Loucy (cell line): ENCODE data around the gene COQ7.

Source experiments
- H2AFZ ChIP-seq: fragments of 200-600 bp; sonication (generic); 2 replicates; pipeline ENCODE4 v1.6.0; 2016; ENCODE audit warnings: antibody characterized with exemption, mild to moderate bottlenecking, low read length, moderate library complexity
- H3F3A ChIP-seq: fragments of 200-600 bp; 2 replicates; pipeline ENCODE4 v1.6.0; 2016; ENCODE audit warnings: antibody characterized with exemption, low read depth, mild to moderate bottlenecking
- H3K27me3 ChIP-seq: fragments of 200-600 bp; sonication (generic); 2 replicates; pipeline ENCODE4 v1.6.1; 2014; ENCODE audit warnings: low read length, mild to moderate bottlenecking; ENCODE audit not compliant: insufficient read depth, poor library complexity, severe bottlenecking
- H3K36me3 ChIP-seq: fragments of 200-600 bp; sonication (generic); 2 replicates; pipeline ENCODE4 v1.6.1; 2016; ENCODE audit warnings: low read length; ENCODE audit not compliant: insufficient read depth
- H3K4me1 ChIP-seq: fragments of 200-600 bp; sonication (generic); 2 replicates; pipeline ENCODE4 v1.5.1; 2014; ENCODE audit warnings: low read length, mild to moderate bottlenecking; ENCODE audit not compliant: insufficient read depth, poor library complexity, severe bottlenecking
- H3K4me2 ChIP-seq: fragments of 200-600 bp; sonication (generic); 2 replicates; pipeline ENCODE4 v1.6.0; 2014; ENCODE audit warnings: antibody characterized with exemption, low read length, low read depth, mild to moderate bottlenecking; ENCODE audit not compliant: poor library complexity, severe bottlenecking
- H3K4me3 ChIP-seq: fragments of 200-600 bp; sonication (generic); 2 replicates; pipeline ENCODE4 v1.5.1; 2014; ENCODE audit warnings: low read length, mild to moderate bottlenecking, mixed read lengths; ENCODE audit not compliant: poor library complexity, severe bottlenecking
- H3K79me2 ChIP-seq: fragments of 200-600 bp; sonication (generic); 2 replicates; pipeline ENCODE4 v1.6.1; 2014; ENCODE audit warnings: low read length; ENCODE audit not compliant: insufficient read depth
- H3K9ac ChIP-seq: fragments of 200-600 bp; sonication (generic); 2 replicates; pipeline ENCODE4 v1.6.0; 2014; ENCODE audit warnings: mild to moderate bottlenecking, low read depth, low read length, moderate library complexity; ENCODE audit not compliant: poor library complexity, severe bottlenecking
- H3K9me2 ChIP-seq: fragments of 200-600 bp; sonication (generic); replicated peaks from 2 replicates; pipeline ENCODE4 v1.6.1; 2016; ENCODE audit warnings: low read depth, low read length, mixed read lengths
- H3K9me3 ChIP-seq: fragments of 200-600 bp; sonication (generic); 2 replicates; pipeline ENCODE4 v1.6.1; 2014; ENCODE audit warnings: mild to moderate bottlenecking, antibody characterized with exemption, low read length, low read depth; ENCODE audit not compliant: insufficient read depth
- H4K20me1 ChIP-seq: fragments of 200-600 bp; sonication (generic); 2 replicates; pipeline ENCODE4 v1.6.0; 2014; ENCODE audit warnings: antibody characterized with exemption, low read length, mild to moderate bottlenecking; ENCODE audit not compliant: insufficient read depth, poor library complexity, severe bottlenecking
- CTCF ChIP-seq: fragments of 200-600 bp; sonication (generic); conservative IDR thresholded peaks from 2 replicates; pipeline ENCODE4 v1.5.1; 2014; ENCODE audit warnings: mild to moderate bottlenecking, antibody characterized with exemption, low read length
- EZH2phosphoT487 ChIP-seq: fragments of 200-600 bp; IDR thresholded peaks from 2 replicates; pipeline ENCODE4 v1.6.1; 2018; ENCODE audit warnings: antibody characterized with exemption, mild to moderate bottlenecking, moderate library complexity, borderline replicate concordance

Gene COQ7

GRCh38 chr16:19073863-19074262, 6.4 kb downstream of the COQ7 start:
- no peak overlapping the region for H3K4me3 ChIP-seq

DNA sequence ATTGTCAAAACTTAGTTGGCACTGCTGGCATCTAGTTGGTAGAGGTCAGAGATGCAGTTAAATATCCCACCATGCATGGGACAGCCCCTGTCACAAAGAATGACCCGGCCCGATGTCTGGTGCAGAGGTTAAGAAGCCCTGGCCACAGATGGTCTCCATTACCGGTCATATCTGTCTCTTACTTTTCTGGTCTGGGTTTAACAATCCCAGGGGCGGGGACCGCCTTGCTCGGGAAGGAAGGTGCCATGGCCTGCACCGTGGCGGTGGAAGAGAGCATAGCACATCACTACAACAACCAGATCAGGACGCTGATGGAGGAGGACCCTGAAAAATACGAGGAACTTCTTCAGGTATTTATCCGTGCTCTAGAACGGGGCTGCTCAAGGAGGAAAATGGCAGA, 8.1 kb downstream of the COQ7 start:
- Histone ChIP-seq H2AFZ (no peak overlapping the region), H3K4me3 (no peak overlapping the region), H3K79me2 (no peaks in the 10 kb centered on the region), H3F3A (no peaks in the 10 kb centered on the region), H3K4me1 (no peaks in the 10 kb centered on the region), H4K20me1 (no peaks in the 10 kb centered on the region), H3K9me3 (no peaks in the 10 kb centered on the region), H3K9ac (no peak overlapping the region), H3K4me2 (no peak overlapping the region), H3K36me3 (peaks cover 4% of the 10 kb centered on the region; the same call in 1 of the 2 replicates), H3K9me2 (no peaks in the 10 kb centered on the region), H3K27me3 (no peaks in the 10 kb centered on the region)
- TF ChIP-seq CTCF, result no peak
- TF ChIP-seq EZH2phosphoT487, result no peak

More at GRCh38 chr16:19073863-19074262, 6.4 kb downstream of the COQ7 start:
- peaks cover 4% of the 10 kb centered on the region for H3K4me1 ChIP-seq
- no peaks in the 10 kb centered on the region for H3K27me3 ChIP-seq
- H4K20me1 ChIP-seq, result no peaks in the 10 kb centered on the region
- no peaks in the 10 kb centered on the region for H3F3A ChIP-seq
- H3K36me3 ChIP-seq, result no peaks in the 10 kb centered on the region; the same call in 1 of the 2 replicates
- no peak overlapping the region for H3K4me2 ChIP-seq
- no peak for TF ChIP-seq CTCF
- TF ChIP-seq EZH2phosphoT487, result no peak
- H3K9me2 ChIP-seq, result no peaks in the 10 kb centered on the region
- peaks cover 4% of the 10 kb centered on the region; the same call in 1 of the 2 replicates for H3K79me2 ChIP-seq
- H2AFZ ChIP-seq, result no peak overlapping the region
- no peaks in the 10 kb centered on the region for H3K9me3 ChIP-seq
- H3K9ac ChIP-seq, result no peak overlapping the region

DNA sequence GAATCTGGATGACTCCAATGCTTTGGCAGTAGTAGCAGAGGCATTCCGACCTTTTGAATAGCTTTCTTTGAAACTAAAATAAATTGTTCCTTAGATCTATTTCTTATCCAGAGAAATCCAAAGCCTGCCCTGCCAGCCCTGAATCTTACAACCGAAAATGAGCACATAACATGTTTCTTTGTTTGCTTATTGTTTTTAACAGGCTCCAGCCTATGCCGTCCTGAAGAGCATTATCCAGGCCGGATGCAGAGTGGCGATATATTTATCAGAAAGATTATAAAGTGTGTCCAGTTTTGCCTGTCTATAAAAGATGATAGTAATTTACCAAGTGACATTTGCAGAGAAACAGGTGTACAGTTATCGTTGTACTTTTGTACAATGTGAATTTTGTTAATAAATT, 10.5 kb downstream of the COQ7 start:
- H3K27me3 ChIP-seq, result no peaks in the 10 kb centered on the region
- H2AFZ ChIP-seq, result no peak overlapping the region
- H3K4me2 ChIP-seq, result no peak overlapping the region
- H3K4me3 ChIP-seq, result no peak overlapping the region
- no peaks in the 10 kb centered on the region for H3K9me2 ChIP-seq
- no peaks in the 10 kb centered on the region for H4K20me1 ChIP-seq
- peaks cover 4% of the 10 kb centered on the region; the same call in 1 of the 2 replicates for H3K36me3 ChIP-seq
- H3K9ac ChIP-seq, result no peak overlapping the region
- no peaks in the 10 kb centered on the region for H3F3A ChIP-seq
- no peaks in the 10 kb centered on the region for H3K9me3 ChIP-seq
- H3K4me1 ChIP-seq, result no peaks in the 10 kb centered on the region
- no peaks in the 10 kb centered on the region for H3K79me2 ChIP-seq
- TF ChIP-seq EZH2phosphoT487 (no peak), CTCF (no peak)
